Measurements from ENCODE around the gene MEAK7. TPM values are rescaled to one million over a fixed set of nuclear protein-coding genes. Genes with fewer than 3 reads are reported as not detected.
A peak's percentile ranks its signal among the peaks of the same experiment; 100 is the strongest.

The MEAK7 gene
- polyA plus RNA-seq, 1 experiment = 22.8 TPM

- no peak for DNase-seq (ENCODE audit: low read depth, low spot score)
- TF ChIP-seq CTCF (IDR thresholded peaks at IDR 0.05; ENCODE audit: low read depth, low read length) = no peak
- H3K4me3 ChIP-seq (ENCODE audit: low read depth, low read length) = peak overlapping the region; percentile 99
- no peaks in the 10 kb centered on the region for H3K27me3 ChIP-seq (ENCODE audit: control insufficient read depth, insufficient read depth, low read length)
- H3K27ac ChIP-seq (ENCODE audit: low read depth, low read length) = peak overlapping the region; percentile 52
- H3K9me3 ChIP-seq (ENCODE audit: control insufficient read depth, insufficient read depth, low read length) = peaks cover 3% of the 10 kb centered on the region; the same call in 1 of the 2 replicates
- POLR2A ChIA-PET = interaction anchor here (0.6 to 1.0 kb wide), 3 partner anchors 15 to 249 kb away, joined by 3 to 4 read pairs (median 4); partner anchors contain the start of gene COTL1
- CTCF ChIA-PET = interaction anchor here (0.7 to 10.5 kb wide), 4 partner anchors 10 to 227 kb away, joined by 3 to 124 read pairs (median 3); no protein-coding TSS in a partner anchor
Measured at GRCh38 chr16:84503751-84504395, 586 bp downstream of the MEAK7 start.

GRCh38 chr16:84502581-84502980 lies 1.9 kb downstream of the MEAK7 start:
- no peaks in the 10 kb centered on the region for H3K27me3 ChIP-seq (ENCODE audit: control insufficient read depth, insufficient read depth, low read length)
- ChIA-PET CTCF (interaction anchor here (0.8 kb wide), 1 partner anchor 10 kb away, joined by 5 read pairs; no protein-coding TSS in a partner anchor), POLR2A (interaction anchor here (0.5 to 0.6 kb wide), 2 partner anchors 21 to 229 kb away, joined by 4 to 8 read pairs; no protein-coding TSS in a partner anchor)
- H3K9me3 ChIP-seq (ENCODE audit: control insufficient read depth, insufficient read depth, low read length) = peaks cover 3% of the 10 kb centered on the region; the same call in 1 of the 2 replicates
- TF ChIP-seq CTCF (IDR thresholded peaks at IDR 0.05; ENCODE audit: low read depth, low read length) = no peak
- DNase-seq (ENCODE audit: low read depth, low spot score) = no peak
- H3K4me3 ChIP-seq (ENCODE audit: low read depth, low read length) = no peak overlapping the region
- no peak overlapping the region for H3K27ac ChIP-seq (ENCODE audit: low read depth, low read length)

- H3K9me3 ChIP-seq (ENCODE audit: control insufficient read depth, insufficient read depth, low read length) = peaks cover 3% of the 10 kb centered on the region; the same call in 1 of the 2 replicates
- H3K4me3 ChIP-seq (ENCODE audit: low read depth, low read length) = no peak overlapping the region
- no peak overlapping the region for H3K27ac ChIP-seq (ENCODE audit: low read depth, low read length)
- DNase-seq (ENCODE audit: low read depth, low spot score) = no peak
- ChIA-PET POLR2A (no interaction called here), CTCF (no interaction called here)
- H3K27me3 ChIP-seq (ENCODE audit: control insufficient read depth, insufficient read depth, low read length) = no peaks in the 10 kb centered on the region
- TF ChIP-seq CTCF (IDR thresholded peaks at IDR 0.05; ENCODE audit: low read depth, low read length) = no peak
Measured at GRCh38 chr16:84502075-84502474, 2.4 kb downstream of the MEAK7 start.

- H3K27ac ChIP-seq (ENCODE audit: low read depth, low read length) = no peak overlapping the region
- DNase-seq (ENCODE audit: low read depth, low spot score) = no peak
- no peak for TF ChIP-seq CTCF (IDR thresholded peaks at IDR 0.05; ENCODE audit: low read depth, low read length)
- POLR2A ChIA-PET = interaction anchor here (0.7 kb wide), 2 partner anchors 41 to 160 kb away, joined by 4 to 14 read pairs; no protein-coding TSS in a partner anchor
- CTCF ChIA-PET = no interaction called here
- peaks cover 2% of the 10 kb centered on the region; the same call in 1 of the 2 replicates for H3K9me3 ChIP-seq (ENCODE audit: control insufficient read depth, insufficient read depth, low read length)
- no peak overlapping the region for H3K4me3 ChIP-seq (ENCODE audit: low read depth, low read length)
- no peaks in the 10 kb centered on the region for H3K27me3 ChIP-seq (ENCODE audit: control insufficient read depth, insufficient read depth, low read length)
Measured at GRCh38 chr16:84501077-84501735, 3.3 kb downstream of the MEAK7 start.

GRCh38 chr16:84500531-84500930 lies 3.9 kb downstream of the MEAK7 start:
- CTCF ChIA-PET = interaction anchor here (0.6 to 0.8 kb wide), 2 partner anchors 10 to 226 kb away, joined by 3 read pairs; no protein-coding TSS in a partner anchor
- DNase-seq (ENCODE audit: low read depth, low spot score) = no peak
- no peak overlapping the region for H3K27ac ChIP-seq (ENCODE audit: low read depth, low read length)
- POLR2A ChIA-PET = interaction anchor here (0.7 kb wide), 1 partner anchor 40 kb away, joined by 14 read pairs; no protein-coding TSS in a partner anchor
- H3K4me3 ChIP-seq (ENCODE audit: low read depth, low read length) = no peak overlapping the region
- no peaks in the 10 kb centered on the region for H3K27me3 ChIP-seq (ENCODE audit: control insufficient read depth, insufficient read depth, low read length)
- no peaks in the 10 kb centered on the region; the same call in 1 of the 2 replicates for H3K9me3 ChIP-seq (ENCODE audit: control insufficient read depth, insufficient read depth, low read length)
- TF ChIP-seq CTCF (IDR thresholded peaks at IDR 0.05; ENCODE audit: low read depth, low read length) = no peak
